ENCODE measurements around the gene MINDY4. TPM values are rescaled to one million over a fixed set of nuclear protein-coding genes. Genes with fewer than 3 reads are reported as not detected.

MINDY4 gene
- total RNA-seq, 1 experiment from 2014 or later = 2.1 TPM

GRCh38 chr7:30770845-30771173 lies 408 bp upstream of the MINDY4 start:
- H3K27me3 ChIP-seq (replicated peaks; ENCODE audit: control insufficient read depth, insufficient read depth, low read length) = no peaks in the 10 kb centered on the region
- Mint-ChIP-seq H3K27ac (ENCODE audit: unreplicated experiment) (no peak overlapping the region), H3K27me3 (ENCODE audit: insufficient read depth, unreplicated experiment) (no peaks in the 10 kb centered on the region), H3K36me3 (ENCODE audit: insufficient read depth, unreplicated experiment) (no peaks in the 10 kb centered on the region), H3K4me3 (ENCODE audit: unreplicated experiment) (peak overlapping the region; percentile 78), H3K9me3 (ENCODE audit: unreplicated experiment) (no peaks in the 10 kb centered on the region), H3K4me1 (ENCODE audit: low read depth, unreplicated experiment) (peaks cover 6% of the 10 kb centered on the region)
- ChIA-PET CTCF (no interaction called here), POLR2A (no interaction called here)
- no peaks in the 10 kb centered on the region for H3K36me3 ChIP-seq (ENCODE audit: control insufficient read depth, insufficient read depth, low read length)
- BruUV-seq (replicated peaks) = no TSS peak
- no peak for DNase-seq
- peak overlapping the region; percentile 67 for H3K4me3 ChIP-seq (ENCODE audit: low read depth, low read length)
- H3K9me3 ChIP-seq = no peaks in the 10 kb centered on the region
- TF ChIP-seq CTCF (IDR thresholded peaks at IDR 0.05; ENCODE audit: insufficient read depth in 1 of 2, low read depth in 1 of 2, low read length in 1 of 2, severe bottlenecking in 1 of 2, unreplicated experiment in 1 of 2) = no peak
- intact Hi-C loops (cut with micrococcal nuclease; ENCODE audit: unreplicated experiment) = loop anchor here (2.0 to 10.0 kb wide), 2 partner anchors 24 to 376 kb away; no protein-coding TSS in a partner anchor
- H3K4me1 ChIP-seq = peaks cover 6% of the 10 kb centered on the region

- no peaks in the 10 kb centered on the region for H3K36me3 ChIP-seq (ENCODE audit: control insufficient read depth, insufficient read depth, low read length)
- BruUV-seq (replicated peaks) = no TSS peak
- DNase-seq = no peak
- peaks cover 6% of the 10 kb centered on the region for H3K4me1 ChIP-seq
- peaks cover 6% of the 10 kb centered on the region for H3K4me1 Mint-ChIP-seq (ENCODE audit: low read depth, unreplicated experiment)
- H3K36me3 Mint-ChIP-seq (ENCODE audit: insufficient read depth, unreplicated experiment) = no peaks in the 10 kb centered on the region
- H3K9me3 ChIP-seq = no peaks in the 10 kb centered on the region
- H3K4me3 ChIP-seq (ENCODE audit: low read depth, low read length) = peak overlapping the region; percentile 67
- peak overlapping the region; percentile 49 for H3K27ac Mint-ChIP-seq (ENCODE audit: unreplicated experiment)
- no peak for TF ChIP-seq CTCF (IDR thresholded peaks at IDR 0.05; ENCODE audit: insufficient read depth in 1 of 2, low read depth in 1 of 2, low read length in 1 of 2, severe bottlenecking in 1 of 2, unreplicated experiment in 1 of 2)
- intact Hi-C loops (cut with micrococcal nuclease; ENCODE audit: unreplicated experiment) = loop anchor here (2.0 to 10.0 kb wide), 2 partner anchors 23 to 377 kb away; no protein-coding TSS in a partner anchor
- no peaks in the 10 kb centered on the region for H3K27me3 ChIP-seq (replicated peaks; ENCODE audit: control insufficient read depth, insufficient read depth, low read length)
- no peaks in the 10 kb centered on the region for H3K27me3 Mint-ChIP-seq (ENCODE audit: insufficient read depth, unreplicated experiment)
- POLR2A ChIA-PET = no interaction called here
- CTCF ChIA-PET = interaction anchor here (0.6 kb wide), 1 partner anchor 1738 kb away, joined by 3 read pairs; no protein-coding TSS in a partner anchor
- H3K4me3 Mint-ChIP-seq (ENCODE audit: unreplicated experiment) = peak overlapping the region; percentile 78
- no peaks in the 10 kb centered on the region for H3K9me3 Mint-ChIP-seq (ENCODE audit: unreplicated experiment)
These were observed 736 bp downstream of the MINDY4 start for GRCh38 chr7:30771880-30772425.

GRCh38 chr7:30772984-30773383 lies 1.8 kb downstream of the MINDY4 start:
- intact Hi-C loops (cut with micrococcal nuclease; ENCODE audit: unreplicated experiment) = loop anchor here (10.0 kb wide), 1 partner anchor 378 kb away; no protein-coding TSS in a partner anchor
- no peaks in the 10 kb centered on the region for H3K9me3 Mint-ChIP-seq (ENCODE audit: unreplicated experiment)
- H3K27ac Mint-ChIP-seq (ENCODE audit: unreplicated experiment) = no peak overlapping the region
- POLR2A ChIA-PET = no interaction called here
- H3K4me3 ChIP-seq (ENCODE audit: low read depth, low read length) = no peak overlapping the region
- no peak for TF ChIP-seq CTCF (IDR thresholded peaks at IDR 0.05; ENCODE audit: insufficient read depth in 1 of 2, low read depth in 1 of 2, low read length in 1 of 2, severe bottlenecking in 1 of 2, unreplicated experiment in 1 of 2)
- no peaks in the 10 kb centered on the region for H3K36me3 ChIP-seq (ENCODE audit: control insufficient read depth, insufficient read depth, low read length)
- no peaks in the 10 kb centered on the region for H3K27me3 ChIP-seq (replicated peaks; ENCODE audit: control insufficient read depth, insufficient read depth, low read length)
- no peaks in the 10 kb centered on the region for H3K36me3 Mint-ChIP-seq (ENCODE audit: insufficient read depth, unreplicated experiment)
- no peaks in the 10 kb centered on the region for H3K27me3 Mint-ChIP-seq (ENCODE audit: insufficient read depth, unreplicated experiment)
- no TSS peak for BruUV-seq (replicated peaks)
- peaks cover 6% of the 10 kb centered on the region for H3K4me1 ChIP-seq
- CTCF ChIA-PET = interaction anchor here (0.7 kb wide), 1 partner anchor 19 kb away, joined by 6 read pairs; no protein-coding TSS in a partner anchor
- H3K4me3 Mint-ChIP-seq (ENCODE audit: unreplicated experiment) = no peak overlapping the region
- H3K9me3 ChIP-seq = no peaks in the 10 kb centered on the region
- peaks cover 6% of the 10 kb centered on the region for H3K4me1 Mint-ChIP-seq (ENCODE audit: low read depth, unreplicated experiment)
- no peak for DNase-seq
